Activated CD8-positive, alpha-beta memory T cell treated with anti-CD3 and anti-CD28 coated beads for 24 hours (primary cell): ENCODE measurements around the gene IGFLR1.
A peak's percentile ranks its signal among the peaks of the same experiment; 100 is the strongest.

Experiments
- DNase-seq: peaks from one replicate; pipeline ENCODE4 v3.0.0-alpha.2; 2020

IGFLR1 gene, protein sequence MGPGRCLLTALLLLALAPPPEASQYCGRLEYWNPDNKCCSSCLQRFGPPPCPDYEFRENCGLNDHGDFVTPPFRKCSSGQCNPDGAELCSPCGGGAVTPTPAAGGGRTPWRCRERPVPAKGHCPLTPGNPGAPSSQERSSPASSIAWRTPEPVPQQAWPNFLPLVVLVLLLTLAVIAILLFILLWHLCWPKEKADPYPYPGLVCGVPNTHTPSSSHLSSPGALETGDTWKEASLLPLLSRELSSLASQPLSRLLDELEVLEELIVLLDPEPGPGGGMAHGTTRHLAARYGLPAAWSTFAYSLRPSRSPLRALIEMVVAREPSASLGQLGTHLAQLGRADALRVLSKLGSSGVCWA

GRCh38 chr19:35742121-35742724 is at the start of gene IGFLR1:
TSS of gene IGFLR1 (minus strand) at chr19:35742452. CDS start at chr19:35741180, 1,272 bp downstream.
- peak; percentile 88 for DNase-seq

GRCh38 chr19:35791814-35792279 is 49.6 kb upstream of the IGFLR1 start:
- no peak for DNase-seq

DNA sequence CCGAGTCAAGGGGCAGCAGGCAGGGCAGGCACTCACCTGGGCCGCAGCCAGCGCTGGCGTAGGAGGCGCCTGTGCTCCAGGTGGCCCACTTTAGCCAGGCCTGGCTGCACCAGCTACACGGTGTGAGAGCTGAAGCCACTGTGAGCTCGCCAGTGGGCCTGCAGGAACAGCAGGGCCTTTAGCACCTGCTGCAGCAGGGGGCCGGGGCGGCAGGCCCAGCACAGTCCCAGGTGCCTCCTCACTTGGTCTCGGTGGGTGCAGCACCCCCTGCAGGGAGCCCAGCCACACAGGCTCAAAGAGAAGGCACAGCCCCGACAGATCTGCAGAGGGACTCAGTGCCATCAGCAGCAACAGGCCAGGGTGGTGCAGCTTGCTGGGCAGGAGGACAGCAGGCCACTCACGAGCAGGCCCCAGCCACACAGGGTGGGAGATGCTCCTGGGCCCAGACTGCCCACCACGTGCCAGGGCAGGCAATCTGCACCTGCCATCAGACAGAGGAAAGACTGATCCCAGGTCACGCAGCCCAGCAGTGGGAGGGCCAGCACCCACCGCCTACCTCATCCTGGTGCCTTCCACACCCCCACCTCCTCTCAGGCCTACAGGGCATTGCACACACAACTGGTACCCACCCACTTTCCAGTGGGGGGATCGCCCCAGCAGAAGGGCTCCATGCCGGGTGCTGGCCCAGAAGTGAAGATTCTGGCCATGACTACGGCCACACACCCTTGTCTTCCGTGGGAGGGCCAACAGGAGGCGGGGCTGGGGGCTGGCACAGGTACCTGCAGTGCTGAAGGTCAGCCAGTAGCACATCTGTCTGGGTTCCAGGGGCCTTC is 48.9 kb upstream of the IGFLR1 start:
- no peak for DNase-seq

DNA sequence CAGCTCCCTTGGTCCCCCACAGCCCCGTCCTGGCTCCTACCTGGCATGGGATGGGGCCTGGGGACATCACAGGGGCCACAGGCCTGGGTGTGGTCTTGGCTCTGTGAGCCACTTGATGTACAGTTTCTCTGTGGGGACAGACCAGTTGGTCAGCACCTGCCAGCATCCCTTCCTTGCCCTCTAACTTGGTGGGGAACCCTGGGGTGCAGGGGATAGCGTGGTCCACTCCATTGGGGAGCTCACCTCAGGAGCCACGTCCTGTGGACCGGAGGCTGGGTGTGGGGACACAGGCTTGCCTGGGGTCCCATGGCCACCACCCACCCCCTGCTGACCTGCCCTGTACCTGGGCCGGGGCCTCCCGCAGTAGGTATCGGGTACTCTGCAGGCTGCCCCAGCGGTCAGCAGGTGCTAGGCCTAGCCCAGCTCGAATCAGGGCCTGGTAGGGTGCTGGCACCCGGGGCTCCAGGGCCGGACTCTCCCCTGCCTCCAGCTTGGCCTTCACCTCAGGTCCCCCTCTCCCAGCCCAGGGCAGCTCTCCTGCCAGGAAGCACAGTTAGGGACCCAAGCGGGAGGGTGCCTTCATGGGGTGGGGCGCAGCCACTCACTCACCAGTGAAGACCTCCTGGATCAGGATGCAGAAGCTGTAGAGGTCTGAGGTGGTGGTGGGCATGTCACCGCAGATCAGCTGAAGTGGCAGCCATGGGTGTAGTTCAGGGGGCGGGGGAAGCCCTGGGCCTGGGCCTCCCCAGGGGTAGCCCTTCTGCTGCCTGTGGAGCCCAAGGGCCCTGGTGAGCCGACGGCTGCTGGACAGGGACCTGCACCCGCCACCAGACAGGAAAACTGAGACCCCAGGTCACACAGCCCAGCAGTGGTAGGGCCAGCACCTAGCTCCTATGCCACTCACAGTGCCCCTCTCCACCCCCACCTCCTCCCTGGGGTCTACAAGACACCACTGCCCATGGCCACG is 48.0 kb upstream of the IGFLR1 start:
- DNase-seq, result no peak

GRCh38 chr19:35789195-35789977 is 47.1 kb upstream of the IGFLR1 start:
- no peak for DNase-seq

DNA sequence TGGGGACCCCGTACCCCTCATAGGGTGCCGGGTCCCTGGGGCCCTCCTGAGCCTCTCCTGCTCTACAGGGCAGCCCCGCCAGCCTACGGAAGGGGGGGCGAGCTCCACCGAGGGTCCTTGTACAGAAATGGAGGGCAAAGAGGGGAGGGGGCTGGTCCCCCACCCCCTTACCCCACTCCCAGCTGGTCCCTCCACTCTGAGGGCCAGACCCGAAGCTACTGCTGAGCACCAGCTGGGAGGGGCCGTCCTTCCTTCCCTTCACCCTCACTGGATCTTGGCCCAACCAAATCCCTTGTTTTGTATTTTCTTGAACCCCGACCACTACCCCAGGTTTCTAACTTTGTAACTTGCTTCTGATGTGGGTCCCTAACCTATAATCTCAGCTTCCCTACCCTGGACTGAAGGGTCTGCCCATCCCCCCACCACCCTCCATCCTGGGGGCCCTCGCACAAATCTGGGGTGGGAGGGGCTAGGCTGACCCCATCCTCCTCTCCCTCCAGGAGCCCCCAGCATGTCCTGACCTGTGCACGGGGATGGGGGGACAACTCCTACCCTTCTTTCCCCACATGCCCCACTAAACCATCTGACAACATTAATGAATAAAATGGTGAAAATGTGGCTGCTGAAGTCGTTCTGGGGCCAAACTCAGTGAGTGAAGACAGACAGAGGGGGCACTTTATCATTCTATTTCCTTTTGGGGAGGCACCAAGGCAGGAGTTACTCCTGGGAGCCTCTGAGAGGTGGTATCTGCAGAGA is 46.1 kb upstream of the IGFLR1 start:
- no peak for DNase-seq

DNA sequence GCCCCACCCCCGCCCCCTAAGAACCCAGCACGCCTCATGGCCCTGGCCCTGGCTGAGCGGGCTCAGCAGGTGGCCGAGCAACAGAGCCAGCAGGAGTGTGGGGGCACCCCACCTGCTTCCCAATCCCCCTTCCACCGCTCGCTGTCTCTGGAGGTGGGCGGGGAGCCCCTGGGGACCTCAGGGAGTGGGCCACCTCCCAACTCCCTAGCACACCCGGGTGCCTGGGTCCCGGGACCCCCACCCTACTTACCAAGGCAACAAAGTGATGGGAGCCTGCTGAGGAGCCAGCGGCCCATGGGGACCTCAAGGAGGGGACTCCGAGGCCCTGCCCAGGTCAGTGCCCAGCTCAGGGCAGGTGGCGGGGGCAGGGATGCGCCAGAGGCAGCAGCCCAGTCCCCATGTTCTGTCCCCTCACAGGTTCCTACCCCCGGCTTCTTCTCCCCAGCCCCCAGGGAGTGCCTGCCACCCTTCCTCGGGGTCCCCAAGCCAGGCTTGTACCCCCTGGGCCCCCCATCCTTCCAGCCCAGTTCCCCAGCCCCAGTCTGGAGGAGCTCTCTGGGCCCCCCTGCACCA is 45.1 kb upstream of the IGFLR1 start:
- DNase-seq, result no peak

DNA sequence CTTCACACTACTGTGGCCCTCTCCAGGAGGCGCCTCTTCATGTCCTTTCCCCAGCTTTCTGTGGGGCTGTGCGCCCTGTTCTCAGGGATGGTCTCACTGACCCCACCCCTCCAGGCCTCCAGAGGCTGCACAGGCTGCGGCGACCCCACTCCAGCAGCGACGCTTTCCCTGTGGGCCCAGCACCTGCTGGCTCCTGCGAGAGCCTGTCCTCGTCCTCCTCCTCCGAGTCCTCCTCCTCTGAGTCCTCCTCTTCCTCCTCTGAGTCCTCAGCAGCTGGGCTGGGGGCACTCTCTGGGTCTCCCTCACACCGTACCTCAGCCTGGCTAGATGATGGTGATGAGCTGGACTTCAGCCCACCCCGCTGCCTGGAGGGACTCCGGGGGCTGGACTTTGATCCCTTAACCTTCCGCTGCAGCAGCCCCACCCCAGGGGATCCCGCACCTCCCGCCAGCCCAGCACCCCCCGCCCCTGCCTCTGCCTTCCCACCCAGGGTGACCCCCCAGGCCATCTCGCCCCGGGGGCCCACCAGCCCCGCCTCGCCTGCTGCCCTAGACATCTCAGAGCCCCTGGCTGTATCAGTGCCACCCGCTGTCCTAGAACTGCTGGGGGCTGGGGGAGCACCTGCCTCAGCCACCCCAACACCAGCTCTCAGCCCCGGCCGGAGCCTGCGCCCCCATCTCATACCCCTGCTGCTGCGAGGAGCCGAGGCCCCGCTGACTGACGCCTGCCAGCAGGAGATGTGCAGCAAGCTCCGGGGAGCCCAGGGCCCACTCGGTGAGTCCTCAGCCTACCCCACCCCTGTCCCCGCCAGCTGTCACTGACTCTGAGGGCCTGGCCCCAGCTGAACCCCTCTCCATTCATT is 44.3 kb upstream of the IGFLR1 start:
- no peak for DNase-seq

DNA sequence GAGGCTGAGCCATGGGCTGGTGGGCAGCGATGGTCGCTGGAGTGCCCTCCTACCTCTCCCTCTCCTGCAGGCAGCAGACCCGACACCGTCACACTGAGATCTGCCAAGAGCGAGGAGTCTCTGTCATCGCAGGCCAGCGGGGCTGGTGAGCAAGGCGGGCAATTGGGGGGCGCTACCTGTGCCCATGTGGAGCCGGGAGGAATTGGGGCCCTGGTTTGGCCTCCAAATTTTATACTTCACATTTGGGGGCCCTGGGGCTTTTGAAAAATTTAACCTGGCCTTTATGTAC is 43.0 kb upstream of the IGFLR1 start:
- DNase-seq, result no peak

DNA sequence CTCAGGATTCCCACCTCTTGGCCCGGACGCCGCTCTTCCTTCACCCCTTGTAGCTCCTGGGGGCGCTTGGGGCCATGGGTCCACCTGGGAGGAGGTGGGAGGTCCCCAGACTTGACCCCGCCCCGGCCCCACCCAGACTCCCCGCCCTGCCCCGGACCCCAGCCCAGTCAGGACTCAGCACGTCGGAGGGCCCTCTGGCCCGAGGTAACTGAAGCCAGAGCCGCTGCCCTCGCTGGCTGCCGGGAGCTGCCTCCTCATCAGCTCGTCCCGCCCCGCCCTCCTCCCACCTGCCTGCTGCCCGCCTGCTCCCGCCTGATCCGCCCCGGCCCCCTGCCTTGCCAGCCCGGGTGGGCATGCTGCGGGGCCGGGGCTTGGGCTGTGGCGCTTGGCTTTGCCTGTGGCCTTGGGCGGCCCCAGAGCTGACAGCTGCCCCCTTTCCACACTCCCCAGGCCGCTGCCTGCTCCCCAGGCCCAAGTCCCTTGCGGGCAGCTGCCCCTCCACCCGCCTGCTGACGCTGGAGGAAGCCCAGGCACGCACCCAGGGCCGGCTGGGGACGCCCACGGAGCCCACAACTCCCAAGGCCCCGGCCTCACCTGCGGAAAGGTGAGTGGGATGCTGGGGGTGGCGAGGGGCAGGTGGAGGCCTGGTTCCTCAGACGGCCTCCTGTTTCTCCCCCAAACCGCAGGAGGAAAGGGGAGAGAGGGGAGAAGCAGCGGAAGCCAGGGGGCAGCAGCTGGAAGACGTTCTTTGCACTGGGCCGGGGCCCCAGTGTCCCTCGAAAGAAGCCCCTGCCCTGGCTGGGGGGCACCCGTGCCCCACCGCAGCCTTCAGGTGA is 42.5 kb upstream of the IGFLR1 start:
- no peak for DNase-seq

GRCh38 chr19:35783469-35784434 is 41.5 kb upstream of the IGFLR1 start:
- DNase-seq, result no peak

DNA sequence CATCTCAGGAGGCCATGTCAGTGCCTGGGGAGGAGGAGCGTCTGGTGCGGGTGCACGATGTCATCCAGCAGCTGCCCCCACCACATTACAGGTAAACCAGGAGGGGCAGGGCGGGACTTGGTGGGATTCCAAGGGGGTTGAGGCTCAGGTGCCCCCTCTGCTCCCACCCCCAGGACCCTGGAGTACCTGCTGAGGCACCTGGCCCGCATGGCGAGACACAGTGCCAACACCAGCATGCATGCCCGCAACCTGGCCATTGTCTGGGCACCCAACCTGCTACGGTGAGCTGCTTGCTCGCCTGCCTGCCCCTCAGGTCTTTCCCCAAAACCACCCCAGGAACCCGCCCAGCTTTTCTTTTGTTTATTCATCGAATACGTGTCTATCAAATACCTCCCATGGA is 40.3 kb upstream of the IGFLR1 start:
- no peak for DNase-seq

DNA sequence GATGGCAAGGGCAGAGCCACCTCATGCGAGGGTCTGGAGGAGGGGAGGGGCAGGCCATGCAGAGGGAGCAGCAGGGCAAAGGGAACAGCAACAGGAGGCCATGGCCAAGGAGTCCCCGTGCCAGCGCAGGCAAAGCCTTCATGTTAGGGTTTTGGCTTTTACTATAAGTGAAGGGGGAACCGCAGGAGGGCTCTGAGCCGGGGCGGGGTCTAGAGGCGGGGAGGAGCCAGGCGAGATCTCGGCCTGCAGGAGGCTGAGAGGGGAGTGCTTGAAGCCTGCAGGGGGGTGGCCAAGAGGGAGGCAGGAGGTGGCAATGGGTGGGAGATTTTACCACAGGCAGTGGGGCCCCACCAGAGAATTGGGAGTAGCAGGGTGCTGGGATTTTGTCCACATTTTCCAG is 39.4 kb upstream of the IGFLR1 start:
- DNase-seq, result no peak

- no peak for DNase-seq
These were observed 38.5 kb upstream of the IGFLR1 start for GRCh38 chr19:35780717-35781116.

GRCh38 chr19:35780058-35780457 is 37.8 kb upstream of the IGFLR1 start:
- DNase-seq, result no peak

DNA sequence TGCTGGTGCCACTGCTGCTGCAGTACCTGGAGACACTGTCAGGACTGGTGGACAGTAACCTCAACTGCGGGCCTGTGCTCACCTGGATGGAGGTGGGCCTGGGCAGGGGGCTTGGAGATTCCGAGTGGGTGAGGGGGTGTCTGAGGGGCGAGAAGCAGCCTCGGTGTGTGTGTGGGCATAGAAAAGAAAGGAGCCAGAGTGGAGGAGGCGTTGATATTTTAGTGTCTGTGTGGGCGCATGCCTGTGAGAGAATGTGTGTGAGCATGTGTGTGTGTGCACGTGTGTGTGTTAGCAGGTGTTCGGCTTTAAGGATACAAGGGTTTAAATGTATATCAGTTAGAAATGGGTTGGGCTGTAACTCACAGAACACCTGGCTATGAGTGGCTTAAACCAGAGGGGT is 36.8 kb upstream of the IGFLR1 start:
- DNase-seq, result no peak

GRCh38 chr19:35777961-35778360 is 35.7 kb upstream of the IGFLR1 start:
- DNase-seq, result no peak
